GM23248 (cell line): ENCODE results near the gene CFAP299. TPM values are rescaled to one million over a fixed set of nuclear protein-coding genes. Genes with fewer than 3 reads are reported as not detected.

Experiments used
- DNase-seq: peaks from one replicate; pipeline ENCODE4 v3.0.0-alpha.2; 2015
- H2AFZ ChIP-seq: fragments of 200-600 bp; sonication (generic); 2 replicates; pipeline ENCODE4 v1.6.1; 2016; ENCODE audit warnings: antibody characterized with exemption
- H3F3A ChIP-seq: fragments of 200-600 bp; sonication (generic); 2 replicates; pipeline ENCODE4 v1.6.1; 2016; ENCODE audit warnings: mild to moderate bottlenecking, antibody characterized with exemption, mixed run types; ENCODE audit not compliant: insufficient read depth
- H3K27ac ChIP-seq: fragments of 200-600 bp; sonication (generic); 2 replicates; pipeline ENCODE4 v1.5.1; 2016; ENCODE audit warnings: mild to moderate bottlenecking
- H3K27me3 ChIP-seq: fragments of 200-600 bp; sonication (generic); replicated peaks from 2 replicates; pipeline ENCODE4 v1.6.1; 2016; ENCODE audit warnings: mild to moderate bottlenecking; ENCODE audit not compliant: insufficient read depth
- H3K36me3 ChIP-seq: fragments of 200-600 bp; sonication (generic); 2 replicates; pipeline ENCODE4 v1.6.1; 2016; ENCODE audit warnings: low read depth, mild to moderate bottlenecking
- H3K4me1 ChIP-seq: fragments of 200-600 bp; sonication (generic); 2 replicates; pipeline ENCODE4 v1.6.1; 2016; ENCODE audit warnings: mild to moderate bottlenecking; ENCODE audit not compliant: insufficient read depth
- H3K4me2 ChIP-seq: fragments of 200-600 bp; sonication (generic); one replicate; pipeline ENCODE4 v1.6.1; 2016; ENCODE audit warnings: mild to moderate bottlenecking; ENCODE audit not compliant: unreplicated experiment
- H3K4me3 ChIP-seq: fragments of 200-600 bp; sonication (generic); 2 replicates; pipeline ENCODE4 v1.5.1; 2016; ENCODE audit warnings: mild to moderate bottlenecking
- H3K79me2 ChIP-seq: fragments of 200-600 bp; sonication (generic); 2 replicates; pipeline ENCODE4 v1.6.1; 2016; ENCODE audit warnings: mild to moderate bottlenecking; ENCODE audit not compliant: insufficient read depth
- H3K9ac ChIP-seq: fragments of 200-600 bp; sonication (generic); 2 replicates; pipeline ENCODE4 v1.6.1; 2016; ENCODE audit warnings: mild to moderate bottlenecking
- H3K9me2 ChIP-seq: fragments of 200-600 bp; sonication (generic); 2 replicates; pipeline ENCODE4 v1.6.1; 2016; ENCODE audit warnings: mixed run types, mild to moderate bottlenecking, moderate library complexity; ENCODE audit not compliant: insufficient read depth
- H3K9me3 ChIP-seq: fragments of 200-600 bp; sonication (generic); one replicate; pipeline ENCODE4 v1.6.1; 2017; ENCODE audit warnings: low read depth
- H4K20me1 ChIP-seq: fragments of 200-600 bp; sonication (generic); 2 replicates; pipeline ENCODE4 v1.6.0; 2016; ENCODE audit not compliant: insufficient read depth
- EZH2 ChIP-seq: fragments of 200-600 bp; sonication (generic); IDR thresholded peaks from 2 replicates; pipeline ENCODE4 v1.6.1; 2018; ENCODE audit warnings: antibody characterized with exemption, mild to moderate bottlenecking; ENCODE audit not compliant: insufficient read depth, poor library complexity, severe bottlenecking
- EZH2phosphoT487 ChIP-seq: fragments of 200-600 bp; sonication (generic); IDR thresholded peaks from 2 replicates; pipeline ENCODE4 v1.6.1; 2018; ENCODE audit warnings: antibody characterized with exemption, moderate library complexity, mild to moderate bottlenecking, low read depth; ENCODE audit not compliant: insufficient read depth
- WGBS, 2 experiments: methylation state at CpG; one replicate each; pipeline ENCODE4 v1.1.6; 2015 to 2017; ENCODE audit warnings: low lambda C conversion rate in 2 of 2, low coverage in 1 of 2; ENCODE audit errors: missing lambda C conversion rate in 2 of 2; 5-methylcytosine and 5-hydroxymethylcytosine counted together
- in situ Hi-C: fragments of 300-500 bp; cut with MboI; formaldehyde crosslinking; loops from 2 replicates; pipeline ENCODE4 v1.15.0; 2020
- polyA plus RNA-seq: library from polyadenylated mRNA; unstranded; fragments of >200 nt; fragmentation: Nextera tagmentation; extraction: Ambion mirVana; gene quantifications from 2 replicates; pipeline ENCODE4 v1.2.1, GENCODE V29; 2016
- total RNA-seq: library from RNA; depleted of rRNA; stranded (reverse); fragments of >200 nt; shearing (Covaris generic); gene quantifications from 2 replicates; pipeline ENCODE4 v1.2.3, GENCODE V29; 2014

The CFAP299 gene
- total and polyA plus RNA-seq, 2 experiments from 2014 or later = 1.0 to 1.1 TPM

DNA sequence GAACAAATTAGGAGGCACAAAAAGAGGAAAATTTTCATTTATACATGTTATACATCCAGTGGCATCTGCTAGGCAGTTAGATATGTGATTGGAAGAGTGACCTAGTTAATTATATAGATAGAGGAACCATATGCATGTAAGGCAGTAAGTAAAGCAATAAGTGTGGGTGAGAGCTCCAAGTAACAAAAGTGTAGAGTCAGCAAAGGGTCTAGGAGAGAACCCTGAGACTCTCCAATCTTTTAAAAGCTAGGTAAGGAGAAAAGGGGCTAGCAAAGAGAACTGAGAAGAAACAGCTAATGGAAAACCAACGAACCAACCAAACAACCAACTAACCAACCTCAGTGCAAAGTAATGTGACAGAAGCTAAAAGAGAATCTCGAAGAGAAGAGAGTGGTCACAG is 3.8 kb upstream of the CFAP299 start:
- H2AFZ ChIP-seq = no peak overlapping the region
- H3K4me2 ChIP-seq = no peak overlapping the region
- H3K27me3 ChIP-seq = no peaks in the 10 kb centered on the region
- TF ChIP-seq EZH2 (no peak), EZH2phosphoT487 (no peak)
- no peak for DNase-seq
- no peak overlapping the region for H3K9ac ChIP-seq
- no peak overlapping the region for H3K4me3 ChIP-seq
- no peaks in the 10 kb centered on the region for H3F3A ChIP-seq
- in situ Hi-C loops = no loop called here
- no peaks in the 10 kb centered on the region for H3K79me2 ChIP-seq
- H3K4me1 ChIP-seq = peaks cover 3% of the 10 kb centered on the region; the same call in 1 of the 2 replicates
- H3K27ac ChIP-seq = no peak overlapping the region
- no peaks in the 10 kb centered on the region for H3K9me2 ChIP-seq
- 57 to 68% methylated on average over 2 of the region's 2 CpGs for WGBS, 2 experiments
- H3K9me3 ChIP-seq = no peaks in the 10 kb centered on the region
- H3K36me3 ChIP-seq = no peaks in the 10 kb centered on the region
- H4K20me1 ChIP-seq = no peaks in the 10 kb centered on the region

DNA sequence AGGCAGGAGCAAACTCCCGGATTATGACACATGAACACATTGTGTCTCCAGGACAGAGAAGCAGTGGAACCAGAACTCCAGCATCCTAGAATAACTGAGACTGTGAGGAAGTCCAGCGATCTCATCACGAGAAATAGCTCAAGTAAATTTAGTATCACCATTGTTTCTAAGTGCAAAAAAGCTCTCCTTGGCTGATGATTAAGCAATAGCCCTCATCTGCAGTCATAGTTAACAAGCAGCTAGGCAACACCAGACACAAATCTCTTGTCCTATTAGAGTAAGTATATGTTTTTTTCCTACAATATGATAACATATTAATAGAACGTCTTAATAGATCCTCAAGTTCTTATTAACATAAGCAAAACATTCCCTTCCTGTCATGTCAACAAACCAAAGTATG is 2.4 kb upstream of the CFAP299 start:
- DNase-seq = peak; percentile 27
- no peaks in the 10 kb centered on the region for H3F3A ChIP-seq
- H3K27me3 ChIP-seq = no peaks in the 10 kb centered on the region
- H3K4me1 ChIP-seq = peaks cover 3% of the 10 kb centered on the region; the same call in 1 of the 2 replicates
- no peak overlapping the region for H3K27ac ChIP-seq
- H3K4me3 ChIP-seq = no peak overlapping the region
- H2AFZ ChIP-seq = no peak overlapping the region
- no peaks in the 10 kb centered on the region for H3K36me3 ChIP-seq
- no peak for TF ChIP-seq EZH2
- no peak for TF ChIP-seq EZH2phosphoT487
- 94 to 99% methylated on average over 4 of the region's 4 CpGs for WGBS, 2 experiments
- H3K9me3 ChIP-seq = no peaks in the 10 kb centered on the region
- in situ Hi-C loops = no loop called here
- no peaks in the 10 kb centered on the region for H3K9me2 ChIP-seq
- H3K4me2 ChIP-seq = no peak overlapping the region
- H4K20me1 ChIP-seq = no peaks in the 10 kb centered on the region
- no peak overlapping the region for H3K9ac ChIP-seq
- H3K79me2 ChIP-seq = no peaks in the 10 kb centered on the region

DNA sequence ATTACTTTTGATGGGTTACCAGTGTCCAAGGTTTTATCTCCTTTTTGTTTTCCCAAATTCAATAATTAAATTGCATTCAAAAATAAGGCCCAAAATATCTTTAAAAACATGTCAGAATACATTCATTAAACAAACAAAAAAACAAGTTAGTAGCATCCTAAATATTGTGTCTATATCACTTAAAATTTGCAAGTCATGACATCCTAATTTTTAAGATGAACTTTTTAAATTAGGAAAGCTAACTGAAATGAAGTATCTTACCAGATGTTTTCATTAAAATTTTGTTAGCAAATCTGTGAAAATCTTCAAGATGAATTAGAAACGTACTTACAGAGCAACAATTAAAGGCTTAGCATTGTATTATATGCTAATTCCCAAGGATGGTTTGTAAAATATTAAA is 962 bp upstream of the CFAP299 start:
- no peaks in the 10 kb centered on the region for H4K20me1 ChIP-seq
- no peaks in the 10 kb centered on the region for H3K9me3 ChIP-seq
- H3K4me3 ChIP-seq = no peak overlapping the region
- H3K4me1 ChIP-seq = peaks cover 3% of the 10 kb centered on the region; the same call in 1 of the 2 replicates
- H3K27me3 ChIP-seq = no peaks in the 10 kb centered on the region
- 45 to 59% methylated on average over 1 of the region's 1 CpG for WGBS, 2 experiments
- H3K4me2 ChIP-seq = no peak overlapping the region
- H3K9me2 ChIP-seq = no peaks in the 10 kb centered on the region
- no peak for DNase-seq
- H2AFZ ChIP-seq = peak overlapping the region; percentile 95; the same call in 1 of the 2 replicates
- TF ChIP-seq EZH2phosphoT487 (no peak), EZH2 (no peak)
- H3K27ac ChIP-seq = no peak overlapping the region
- no peaks in the 10 kb centered on the region for H3F3A ChIP-seq
- H3K79me2 ChIP-seq = no peaks in the 10 kb centered on the region
- in situ Hi-C loops = no loop called here
- H3K9ac ChIP-seq = no peak overlapping the region
- no peaks in the 10 kb centered on the region for H3K36me3 ChIP-seq

DNA sequence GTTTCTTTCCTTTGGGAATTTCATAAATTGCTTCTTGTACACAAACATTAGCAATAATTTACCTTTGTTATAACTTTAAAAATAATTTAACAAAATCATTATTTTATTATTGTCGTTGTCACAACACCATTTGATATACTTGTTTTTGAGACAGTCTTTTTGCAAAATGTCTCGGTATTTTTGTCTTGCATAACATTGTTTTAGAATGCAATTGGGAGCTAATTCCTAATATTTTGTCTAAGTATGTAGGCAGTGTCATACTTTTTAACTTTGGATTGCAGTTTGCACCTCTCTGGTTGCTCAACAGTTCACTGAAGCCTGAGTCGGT is 340 bp upstream of the CFAP299 start:
- no peak for DNase-seq
- H3K9me2 ChIP-seq = no peaks in the 10 kb centered on the region
- H3K36me3 ChIP-seq = no peaks in the 10 kb centered on the region
- TF ChIP-seq EZH2 (no peak), EZH2phosphoT487 (no peak)
- peak overlapping the region; percentile 23; the same call in 1 of the 2 replicates for H3K27ac ChIP-seq
- H3K4me3 ChIP-seq = peak overlapping the region; percentile 89
- H3K9ac ChIP-seq = peak overlapping the region; percentile 65
- peak overlapping the region; percentile 95 for H2AFZ ChIP-seq
- no peaks in the 10 kb centered on the region for H3K9me3 ChIP-seq
- no peaks in the 10 kb centered on the region for H4K20me1 ChIP-seq
- WGBS, 2 experiments = 0 to 4% methylated on average over 3 of the region's 3 CpGs
- peak overlapping the region; percentile 78 for H3K4me2 ChIP-seq
- H3K79me2 ChIP-seq = no peaks in the 10 kb centered on the region
- H3K27me3 ChIP-seq = no peaks in the 10 kb centered on the region
- peaks cover 3% of the 10 kb centered on the region; the same call in 1 of the 2 replicates for H3K4me1 ChIP-seq
- no peaks in the 10 kb centered on the region for H3F3A ChIP-seq
- in situ Hi-C loops = no loop called here

DNA sequence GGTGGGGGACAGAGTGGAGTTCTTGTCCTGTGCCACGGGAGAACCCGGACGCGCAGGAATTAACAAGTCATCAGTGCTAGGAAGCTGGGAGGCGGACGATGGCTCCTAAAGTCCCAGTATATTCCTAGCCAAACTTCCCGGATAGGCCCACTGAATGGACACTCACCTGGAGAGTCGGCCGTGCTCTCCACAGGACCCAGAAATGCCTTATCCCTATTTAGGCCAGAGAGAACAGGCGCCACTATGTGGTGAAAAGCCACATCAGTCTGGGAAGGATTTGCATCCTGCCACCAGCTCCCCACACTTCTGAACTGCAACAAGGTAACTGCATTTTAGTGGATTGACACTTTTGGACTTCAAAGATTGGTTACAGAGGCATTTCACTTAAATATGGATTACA is 1.1 kb downstream of the CFAP299 start:
- Histone ChIP-seq H4K20me1 (no peaks in the 10 kb centered on the region), H3K9me2 (no peaks in the 10 kb centered on the region), H3K4me1 (peaks cover 3% of the 10 kb centered on the region; the same call in 1 of the 2 replicates), H3F3A (no peaks in the 10 kb centered on the region), H3K79me2 (no peaks in the 10 kb centered on the region), H3K27me3 (no peaks in the 10 kb centered on the region), H3K9me3 (no peaks in the 10 kb centered on the region), H3K36me3 (no peaks in the 10 kb centered on the region), H3K4me2 (peak overlapping the region; percentile 78), H2AFZ (peak overlapping the region; percentile 95), H3K4me3 (peak overlapping the region; percentile 89), H3K27ac (no peak overlapping the region), H3K9ac (no peak overlapping the region)
- in situ Hi-C loops = no loop called here
- no peak for TF ChIP-seq EZH2phosphoT487
- no peak for TF ChIP-seq EZH2
- WGBS, 2 experiments = 16 to 29% methylated on average over 10 of the region's 10 CpGs
- DNase-seq = peak; percentile 56
